ENCODE measurements around the gene TPM2. TPM values are rescaled to one million over a fixed set of nuclear protein-coding genes. Genes with fewer than 3 reads are reported as not detected.
A peak's percentile ranks its signal among the peaks of the same experiment; 100 is the strongest.

Gene TPM2
- total RNA-seq = 161 TPM
- long read RNA-seq, transcript TPM2-203 (9 exons, 1,183 nt) = major isoform, 88 of 140 reads
- long read RNA-seq, partial matches to known transcripts = 3 of 140 reads
- long read RNA-seq, other reads (novel, unspliced or antisense) = 44 of 140 reads

GRCh38 chr9:35689542-35690293 lies at the start of gene TPM2:
TSS of gene TPM2 (minus strand) at chr9:35689925. CDS start at chr9:35689817, 108 bp downstream.
- Histone ChIP-seq H3K4me3 (peak within 1 kb of the TSS; percentile 76), H3K4me1 (peaks cover 15% of the 10 kb centered on the region), H3K27ac (peak within 1 kb of the TSS; percentile 83), H3K27me3 (no peaks in the 10 kb centered on the region), H3K9me3 (no peaks in the 10 kb centered on the region), H3K36me3 (peaks cover 5% of the 10 kb centered on the region)
- DNase-seq = no peak
- intact Hi-C loops (cut with DNase I) = no loop called here
- no peak for TF ChIP-seq CTCF (IDR thresholded peaks at IDR 0.05)
- ATAC-seq = peak; percentile 51

- no peaks in the 10 kb centered on the region for H3K9me3 ChIP-seq
- H3K4me1 ChIP-seq = peaks cover 2% of the 10 kb centered on the region
- ATAC-seq = no peak
- DNase-seq = no peak
- no peak for TF ChIP-seq CTCF (IDR thresholded peaks at IDR 0.05)
- no peaks in the 10 kb centered on the region for H3K27me3 ChIP-seq
- peaks cover 100% of the 10 kb centered on the region for H3K36me3 ChIP-seq
- H3K4me3 ChIP-seq = no peak overlapping the region
- no peak overlapping the region for H3K27ac ChIP-seq
- intact Hi-C loops (cut with DNase I) = no loop called here
These were observed 49.2 kb upstream of the TPM2 start for GRCh38 chr9:35738924-35739323.

- no peak for TF ChIP-seq CTCF (IDR thresholded peaks at IDR 0.05)
- intact Hi-C loops (cut with DNase I) = no loop called here
- DNase-seq (no peak), ATAC-seq (no peak)
- Histone ChIP-seq H3K27me3 (no peaks in the 10 kb centered on the region), H3K27ac (no peak overlapping the region), H3K4me1 (peaks cover 10% of the 10 kb centered on the region), H3K4me3 (no peak overlapping the region), H3K36me3 (peaks cover 93% of the 10 kb centered on the region), H3K9me3 (no peaks in the 10 kb centered on the region)
These were observed 48.5 kb upstream of the TPM2 start for GRCh38 chr9:35738186-35738585.

- no peak for TF ChIP-seq CTCF (IDR thresholded peaks at IDR 0.05)
- Histone ChIP-seq H3K4me1 (peaks cover 12% of the 10 kb centered on the region), H3K36me3 (peaks cover 82% of the 10 kb centered on the region), H3K27ac (no peak overlapping the region), H3K4me3 (no peak overlapping the region), H3K27me3 (no peaks in the 10 kb centered on the region), H3K9me3 (no peaks in the 10 kb centered on the region)
- DNase-seq = no peak
- intact Hi-C loops (cut with DNase I) = no loop called here
- no peak for ATAC-seq
These were observed 47.4 kb upstream of the TPM2 start for GRCh38 chr9:35737143-35737542.

- no peaks in the 10 kb centered on the region for H3K27me3 ChIP-seq
- peaks cover 73% of the 10 kb centered on the region for H3K36me3 ChIP-seq
- peaks cover 13% of the 10 kb centered on the region for H3K4me1 ChIP-seq
- DNase-seq = no peak
- no peak overlapping the region for H3K4me3 ChIP-seq
- intact Hi-C loops (cut with DNase I) = no loop called here
- H3K9me3 ChIP-seq = no peaks in the 10 kb centered on the region
- no peak overlapping the region for H3K27ac ChIP-seq
- peak; percentile 27 for ATAC-seq
- TF ChIP-seq CTCF (IDR thresholded peaks at IDR 0.05) = peak; percentile 82
These were observed 46.5 kb upstream of the TPM2 start for GRCh38 chr9:35736201-35736633.

Measured in upper lobe of right lung (tissue), 1 donor.